ENCODE data around the gene MYB.
"Not testable (repeated sequence)": the region's sequence is repeated elsewhere in the genome, so short reads cannot be mapped to it uniquely, and the experiment has no call there.

- TF ChIP-seq CTCF (tag by site-specific recombination; IDR thresholded peaks at IDR 0.05); ZBTB1 (tag by site-specific recombination; IDR thresholded peaks at IDR 0.05); ZNF558 (tag by site-specific recombination; IDR thresholded peaks at IDR 0.05); ZFHX2 (tag by site-specific recombination; conservative IDR thresholded peaks at IDR 0.05); YY1 (tag by site-specific recombination; IDR thresholded peaks at IDR 0.05); ZNF18 (tag by site-specific recombination; IDR thresholded peaks at IDR 0.05); PATZ1 (tag by site-specific recombination; IDR thresholded peaks at IDR 0.05); ZNF362 (tag by site-specific recombination; IDR thresholded peaks at IDR 0.05): not testable (repeated sequence)
Observed at GRCh38 chr6:135154125-135154524, 27.0 kb upstream of the MYB start.

Measured in HEK293 (cell line).